ENCODE data around the gene SLX9. TPM values are rescaled to one million over a fixed set of nuclear protein-coding genes. Genes with fewer than 3 reads are reported as not detected.
"Not testable (repeated sequence)": the region's sequence is repeated elsewhere in the genome, so short reads cannot be mapped to it uniquely, and the experiment has no call there.

Gene SLX9
- total RNA-seq, 1 donor: 5.2 TPM

DNA sequence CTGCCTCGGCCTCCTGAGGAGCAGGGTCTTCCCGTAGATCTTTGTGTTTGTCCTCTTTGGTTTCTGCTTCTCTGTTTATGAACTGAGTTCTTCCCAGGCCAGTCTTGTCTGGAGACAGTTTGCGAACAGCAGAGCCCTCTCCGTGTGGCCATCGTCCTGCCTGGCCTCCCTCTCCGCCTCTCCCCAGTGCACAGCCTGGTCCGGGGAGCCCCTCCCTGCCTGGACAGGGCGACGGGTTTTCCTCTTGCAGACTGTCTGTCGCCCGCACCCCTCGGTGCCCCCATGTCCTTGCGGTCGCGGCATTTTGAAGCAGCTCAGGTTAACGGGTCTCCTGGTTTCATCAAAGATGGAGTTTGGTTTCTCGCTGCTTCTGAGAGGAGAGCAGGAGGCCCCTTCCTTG, 34.8 kb downstream of the SLX9 start:
- no peaks in the 10 kb centered on the region for H3K9me3 ChIP-seq (ENCODE audit: low read depth, low read length)
- H3K27me3 ChIP-seq (ENCODE audit: insufficient read depth, low read length): no peaks in the 10 kb centered on the region
- no peak overlapping the region for H3K4me3 ChIP-seq (ENCODE audit: low read length)
- peaks cover 11% of the 10 kb centered on the region for H3K4me1 ChIP-seq (ENCODE audit: insufficient read depth, low read length)

DNA sequence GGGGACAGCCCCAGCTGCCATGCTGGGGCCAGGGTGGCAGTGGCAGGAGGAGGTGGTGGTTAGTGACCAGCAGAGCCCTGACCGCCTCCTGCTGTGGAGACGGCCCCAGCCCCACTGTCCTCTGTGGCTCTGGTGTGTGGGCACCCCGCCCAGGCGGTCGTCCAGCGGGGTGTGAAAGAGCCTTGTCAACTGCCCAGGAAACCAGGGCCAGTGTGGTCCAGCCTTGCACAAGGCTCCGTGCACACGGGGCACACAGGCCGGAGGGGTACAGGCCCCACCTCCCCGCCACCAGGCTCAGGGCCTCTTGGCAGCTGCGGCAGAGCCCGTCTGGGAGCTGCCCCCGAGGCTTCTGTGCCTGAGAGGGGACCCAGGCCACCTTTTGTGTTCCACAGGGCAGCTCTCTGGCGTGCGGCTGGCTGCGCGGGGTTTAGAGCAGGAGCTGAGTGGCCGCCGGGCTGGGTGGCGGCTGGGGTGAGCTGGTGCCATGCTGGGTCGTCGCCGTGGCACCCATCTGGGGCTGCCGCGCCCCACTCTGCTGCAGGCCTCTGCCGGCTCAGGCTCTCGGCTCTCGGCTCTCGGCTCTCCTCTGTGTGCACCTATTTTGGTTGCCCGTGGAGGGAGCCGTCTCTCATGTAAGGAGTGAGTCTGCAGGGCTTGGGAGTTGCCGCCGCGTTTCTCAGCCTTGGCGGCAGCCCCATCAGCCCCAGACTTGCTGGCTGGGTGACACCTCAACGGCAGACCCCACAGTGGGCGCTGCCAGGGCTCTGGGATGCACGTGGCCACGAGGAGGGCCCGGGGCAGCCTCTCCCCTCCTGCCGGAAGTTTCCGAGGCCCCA, 36.1 kb downstream of the SLX9 start:
- Histone ChIP-seq H3K9me3 (ENCODE audit: low read depth, low read length) (no peaks in the 10 kb centered on the region), H3K27me3 (ENCODE audit: insufficient read depth, low read length) (no peaks in the 10 kb centered on the region), H3K4me3 (ENCODE audit: low read length) (no peak overlapping the region), H3K4me1 (ENCODE audit: insufficient read depth, low read length) (no peaks in the 10 kb centered on the region)

DNA sequence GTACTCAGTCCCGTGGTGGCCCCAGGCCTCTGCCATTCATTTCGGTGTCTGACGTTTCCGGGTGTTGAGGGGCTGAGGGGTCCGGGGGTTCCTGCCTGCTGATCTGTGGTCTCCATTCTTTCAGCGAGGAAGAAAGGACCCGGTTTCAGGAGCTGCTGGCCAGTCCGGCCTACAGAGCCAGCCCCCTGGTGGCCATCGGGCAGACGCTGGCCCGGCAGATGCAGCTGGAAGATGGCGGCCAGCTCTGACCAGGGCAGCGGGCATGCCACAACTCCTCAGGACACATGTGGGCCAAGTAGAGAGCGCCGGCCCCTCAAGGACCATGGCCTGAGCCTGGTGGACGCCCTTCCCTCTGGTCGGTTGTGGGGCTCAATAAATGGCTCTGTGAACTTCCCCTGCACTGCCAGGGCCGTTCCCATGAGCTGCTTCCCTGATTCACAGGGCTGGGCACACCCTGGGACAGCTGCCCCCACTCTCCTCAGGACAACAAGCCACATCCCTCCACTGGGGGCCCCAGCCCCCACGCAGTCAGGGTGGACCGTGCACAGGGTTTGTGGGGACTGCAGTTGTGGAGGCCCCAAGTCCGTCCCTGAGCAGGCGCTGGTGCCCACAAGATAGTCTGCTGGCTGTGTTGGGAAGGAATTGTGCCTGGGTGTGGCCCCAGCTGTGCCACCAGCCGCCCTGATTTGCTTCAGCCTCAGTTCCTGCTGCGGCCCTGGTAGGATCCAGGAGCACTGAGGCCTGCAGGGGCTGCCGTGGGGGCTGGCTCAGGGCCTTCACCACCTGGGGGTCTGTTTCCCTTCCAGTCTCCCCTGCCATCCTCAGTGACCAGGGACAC, 36.9 kb downstream of the SLX9 start:
- not testable (repeated sequence) for H3K27me3 ChIP-seq (ENCODE audit: insufficient read depth, low read length); H3K9me3 ChIP-seq (ENCODE audit: low read depth, low read length); H3K4me3 ChIP-seq (ENCODE audit: low read length); H3K4me1 ChIP-seq (ENCODE audit: insufficient read depth, low read length)

DNA sequence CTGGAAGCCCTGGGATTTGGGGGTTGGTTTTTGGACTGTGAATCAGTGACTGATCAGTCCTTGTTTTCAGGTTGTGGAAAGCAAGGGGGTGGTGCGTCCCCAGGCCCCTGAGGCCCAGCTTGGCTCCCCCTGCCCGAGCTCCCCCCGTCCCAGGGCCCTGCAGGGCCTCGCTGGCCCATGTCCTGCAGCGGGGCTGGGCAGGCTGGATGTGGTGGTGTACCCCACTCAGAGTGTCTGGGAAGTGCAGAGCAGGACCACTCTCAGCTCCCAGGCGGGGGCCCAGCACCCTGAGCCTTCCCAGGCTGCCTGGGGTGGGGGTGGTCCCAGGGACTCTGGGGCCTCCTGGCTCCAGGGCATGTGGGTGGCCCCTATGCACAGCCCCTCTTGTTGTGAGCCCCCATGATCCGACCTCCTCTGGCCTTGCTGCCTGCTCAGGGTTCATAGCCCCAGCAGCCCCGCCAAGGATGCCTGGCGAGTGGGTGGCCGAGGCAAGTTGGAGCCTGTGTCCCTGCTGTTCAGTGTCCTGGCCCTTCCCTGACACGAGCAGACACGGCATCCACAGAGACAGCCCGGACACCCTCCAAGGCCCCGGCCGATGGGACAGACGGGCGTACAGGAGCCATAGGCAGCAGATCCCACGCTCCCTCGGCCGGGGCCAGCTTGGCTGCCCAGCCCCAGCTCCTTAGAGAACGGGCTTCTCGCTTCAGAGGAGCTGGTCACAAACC, 37.9 kb downstream of the SLX9 start:
- no peak overlapping the region for H3K4me3 ChIP-seq (ENCODE audit: low read length)
- no peaks in the 10 kb centered on the region for H3K4me1 ChIP-seq (ENCODE audit: insufficient read depth, low read length)
- H3K27me3 ChIP-seq (ENCODE audit: insufficient read depth, low read length): no peaks in the 10 kb centered on the region
- H3K9me3 ChIP-seq (ENCODE audit: low read depth, low read length): no peaks in the 10 kb centered on the region

DNA sequence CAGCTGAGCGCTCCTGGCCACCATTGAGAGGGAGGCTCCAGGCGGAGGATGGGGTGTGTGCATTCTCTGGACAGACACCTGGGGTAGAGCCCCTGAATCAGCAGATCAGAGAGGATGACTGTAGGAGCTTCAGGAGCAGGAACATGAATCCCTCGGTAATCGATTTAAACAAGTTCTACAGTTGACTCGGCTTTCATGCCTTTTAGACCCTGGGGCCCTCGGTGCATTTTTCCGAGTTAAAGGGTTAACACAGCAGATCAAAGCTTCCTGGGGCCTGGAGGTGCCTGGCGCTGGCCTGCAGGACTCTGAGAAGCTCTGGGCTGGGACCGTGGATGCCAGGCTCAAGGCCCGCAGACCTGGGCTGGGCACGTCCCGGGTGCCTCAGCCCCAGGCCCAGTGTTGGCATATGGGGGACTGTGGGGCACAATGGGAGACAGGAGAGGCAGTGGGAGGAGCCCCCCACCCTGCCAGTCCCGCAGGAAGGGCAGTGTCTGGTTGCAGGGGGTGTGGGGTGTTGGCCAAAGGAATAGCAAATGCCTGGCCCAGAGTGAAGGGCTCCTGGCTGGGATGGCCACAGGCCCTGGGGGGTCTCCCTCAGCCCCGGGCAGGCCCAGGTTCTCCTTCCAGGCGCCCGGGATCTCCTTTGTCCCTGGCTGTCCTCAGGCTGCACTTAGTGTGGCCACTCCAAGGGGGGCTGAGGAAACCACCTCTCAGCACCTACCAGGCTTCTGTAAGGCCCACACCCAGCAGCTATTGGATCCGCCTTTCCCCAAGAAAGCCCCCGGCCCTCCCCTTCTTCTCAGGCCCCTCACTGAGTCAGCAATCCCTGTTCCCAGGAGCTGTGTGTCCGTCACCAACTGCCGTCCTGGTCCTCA, 40.1 kb downstream of the SLX9 start:
- no peaks in the 10 kb centered on the region for H3K9me3 ChIP-seq (ENCODE audit: low read depth, low read length)
- H3K27me3 ChIP-seq (ENCODE audit: insufficient read depth, low read length): no peaks in the 10 kb centered on the region
- no peaks in the 10 kb centered on the region for H3K4me1 ChIP-seq (ENCODE audit: insufficient read depth, low read length)
- H3K4me3 ChIP-seq (ENCODE audit: low read length): no peak overlapping the region

DNA sequence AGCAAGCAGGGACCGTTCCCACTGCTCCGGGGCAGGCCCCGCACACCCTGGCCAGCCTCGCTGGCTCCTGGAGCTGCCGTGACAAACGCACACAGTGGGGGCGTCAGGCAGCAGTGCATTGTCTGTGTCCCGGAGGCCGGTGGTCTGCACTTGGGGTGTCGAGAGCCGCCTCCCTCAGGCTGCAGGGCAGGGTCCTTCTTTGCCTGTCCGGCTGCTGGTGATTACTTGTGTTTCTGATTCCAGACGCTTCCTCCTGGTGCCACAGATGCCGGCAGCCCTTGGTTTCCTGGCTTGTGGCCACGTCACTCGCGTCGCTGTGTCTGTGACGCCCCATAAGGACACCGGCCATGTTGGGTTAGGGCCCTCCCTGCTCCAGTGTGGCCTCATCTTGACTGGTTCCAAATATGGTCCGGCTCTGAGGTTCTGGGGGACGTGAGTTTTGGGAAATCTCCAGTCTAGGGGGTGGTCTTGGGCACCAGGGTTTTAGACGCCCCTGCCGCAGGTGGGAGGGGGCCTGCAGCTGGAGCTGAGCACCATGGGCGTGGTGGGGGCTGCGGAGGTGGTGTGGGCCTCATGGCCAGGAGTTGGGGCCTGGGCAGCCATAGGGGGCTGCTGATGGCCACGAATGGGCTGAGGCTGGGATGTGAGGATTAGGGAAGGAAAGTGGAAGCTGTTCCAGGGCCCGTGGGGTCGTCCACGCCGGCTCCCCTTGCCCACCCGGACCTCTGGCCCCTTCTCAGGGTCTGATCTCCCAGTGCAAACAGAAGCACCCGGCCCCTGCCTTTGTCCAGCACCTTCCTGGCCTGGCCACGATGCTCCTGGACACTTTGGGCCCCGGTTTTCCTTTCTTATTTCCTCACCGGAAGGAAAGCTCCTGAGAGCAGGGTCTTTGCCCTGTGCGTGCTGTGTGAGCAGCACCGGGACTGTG, 41.0 kb downstream of the SLX9 start:
- no peak overlapping the region for H3K4me3 ChIP-seq (ENCODE audit: low read length)
- H3K4me1 ChIP-seq (ENCODE audit: insufficient read depth, low read length): no peaks in the 10 kb centered on the region
- no peaks in the 10 kb centered on the region for H3K27me3 ChIP-seq (ENCODE audit: insufficient read depth, low read length)
- H3K9me3 ChIP-seq (ENCODE audit: low read depth, low read length): no peaks in the 10 kb centered on the region

DNA sequence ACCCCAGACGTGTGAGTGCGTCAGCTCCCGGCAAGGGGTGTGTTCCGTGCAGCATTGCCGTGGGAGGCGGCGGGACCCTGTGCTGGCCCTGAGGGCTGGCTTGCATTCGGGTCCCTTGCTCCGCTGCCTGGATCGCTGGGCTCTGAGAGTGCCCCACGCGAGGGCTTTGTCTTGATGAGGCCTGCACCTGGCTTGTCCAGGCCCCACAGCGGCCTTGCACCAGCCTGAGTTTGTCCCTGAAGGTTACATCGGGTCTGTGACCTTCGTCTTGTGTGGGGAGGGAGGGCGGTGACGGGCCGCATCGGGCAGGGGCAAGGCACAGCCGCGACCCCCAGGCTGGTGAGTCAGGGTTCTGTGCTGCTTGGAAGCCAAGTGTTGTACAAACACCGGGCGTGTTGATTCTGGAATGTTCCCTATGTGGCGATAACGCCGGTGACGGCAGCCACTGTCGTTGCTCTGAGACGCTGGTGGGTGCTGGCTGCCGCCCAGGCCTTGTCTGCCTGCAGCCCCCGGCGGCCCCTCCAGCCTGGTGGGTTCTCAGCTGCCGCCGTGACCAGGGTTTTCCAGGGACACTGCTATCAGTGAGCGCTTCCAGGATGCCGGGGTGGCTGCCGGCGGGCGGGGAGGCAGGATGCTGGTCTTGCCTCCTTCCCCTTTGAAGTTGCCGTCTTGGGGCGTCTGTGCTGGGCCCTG, 42.9 kb downstream of the SLX9 start:
- Histone ChIP-seq H3K27me3 (ENCODE audit: insufficient read depth, low read length) (no peaks in the 10 kb centered on the region), H3K4me1 (ENCODE audit: insufficient read depth, low read length) (no peaks in the 10 kb centered on the region), H3K9me3 (ENCODE audit: low read depth, low read length) (no peaks in the 10 kb centered on the region), H3K4me3 (ENCODE audit: low read length) (no peak overlapping the region)

DNA sequence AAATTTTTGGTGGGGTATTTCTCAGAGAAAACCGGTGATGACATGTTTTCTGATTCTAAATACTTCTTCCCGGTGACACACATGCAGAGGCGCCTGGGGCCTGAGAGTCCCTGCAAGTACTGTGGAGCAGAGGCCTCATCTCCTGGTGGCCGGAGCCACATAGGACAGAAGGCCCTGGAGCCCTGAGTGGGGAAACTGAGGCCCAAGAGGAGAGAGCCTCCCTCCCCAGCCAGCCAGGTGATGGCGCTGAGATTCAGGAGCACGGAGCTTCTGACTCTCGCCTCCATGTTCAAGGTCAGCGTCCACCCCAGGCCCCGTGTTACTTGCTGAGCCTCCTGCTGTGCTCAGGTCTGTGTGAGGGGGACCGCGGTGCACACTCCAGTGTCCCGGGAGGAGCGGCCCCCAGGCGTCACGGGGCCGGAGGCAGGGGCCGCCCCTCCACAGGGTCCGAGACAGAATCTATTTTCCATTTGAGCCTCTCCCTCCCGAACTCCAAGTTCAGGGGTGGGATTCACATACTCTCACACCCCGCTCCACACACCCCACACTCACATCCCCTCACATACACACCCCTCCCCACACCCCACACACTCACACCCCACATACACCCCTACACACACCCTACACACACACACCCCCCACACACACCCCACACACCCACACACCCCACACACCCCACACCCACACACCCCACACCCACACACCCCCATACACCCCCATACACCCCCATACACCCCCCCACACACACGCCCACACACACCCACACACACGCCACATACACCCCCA, 43.8 kb downstream of the SLX9 start:
- H3K4me1 ChIP-seq (ENCODE audit: insufficient read depth, low read length): no peaks in the 10 kb centered on the region
- H3K4me3 ChIP-seq (ENCODE audit: low read length): no peak overlapping the region
- no peaks in the 10 kb centered on the region for H3K9me3 ChIP-seq (ENCODE audit: low read depth, low read length)
- no peaks in the 10 kb centered on the region for H3K27me3 ChIP-seq (ENCODE audit: insufficient read depth, low read length)

DNA sequence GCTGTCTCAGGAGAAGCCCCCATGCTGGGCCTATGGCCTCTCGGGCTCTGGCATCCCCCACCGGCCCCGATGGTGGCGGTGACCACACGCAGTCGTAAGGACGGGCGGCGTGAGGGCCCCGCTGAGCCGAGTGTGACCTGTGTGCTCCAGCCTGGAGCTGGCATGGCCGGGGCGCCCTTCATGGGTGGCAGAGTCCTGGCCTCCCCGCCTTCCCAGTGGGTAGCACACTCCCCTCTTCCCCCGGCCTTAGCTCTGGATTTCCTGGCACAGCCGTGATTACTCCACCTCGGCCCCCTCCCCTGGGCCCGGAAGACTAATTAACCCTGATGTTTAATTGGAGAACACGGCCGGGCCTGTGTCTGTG, 44.6 kb downstream of the SLX9 start:
- Histone ChIP-seq H3K4me3 (ENCODE audit: low read length) (no peak overlapping the region), H3K27me3 (ENCODE audit: insufficient read depth, low read length) (no peaks in the 10 kb centered on the region), H3K4me1 (ENCODE audit: insufficient read depth, low read length) (no peaks in the 10 kb centered on the region), H3K9me3 (ENCODE audit: low read depth, low read length) (no peaks in the 10 kb centered on the region)

DNA sequence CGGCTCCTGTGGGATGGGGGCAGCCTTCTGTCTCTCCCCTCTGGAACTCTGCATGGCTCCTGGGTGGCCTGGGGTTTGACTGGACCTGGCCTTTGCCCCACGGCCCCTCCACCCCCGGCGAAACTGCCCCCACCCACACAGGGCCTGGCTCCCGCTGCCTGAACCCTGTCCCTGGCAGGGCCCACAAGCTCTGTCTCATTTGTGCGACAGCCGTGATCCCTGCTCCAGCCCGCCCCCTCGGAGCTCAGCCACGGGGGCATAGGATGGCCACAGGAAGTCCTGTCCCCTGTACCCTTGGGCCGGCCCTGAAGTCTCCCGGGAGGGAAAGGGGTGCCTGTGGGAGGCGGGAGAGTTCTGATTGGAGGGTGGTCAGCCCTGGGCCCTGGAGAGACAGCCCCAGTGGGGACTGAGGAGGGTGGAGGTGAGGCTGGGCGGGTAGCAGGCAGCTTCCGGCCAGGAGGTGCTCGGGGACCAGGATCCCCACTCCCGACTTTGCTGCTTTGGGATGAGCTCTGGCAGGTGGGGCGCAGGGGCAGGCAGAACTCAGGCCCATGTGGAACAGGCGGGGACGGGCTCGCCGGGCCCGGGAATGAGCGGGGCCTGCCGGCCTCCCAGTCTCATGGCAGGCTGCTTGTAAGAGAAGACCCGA, 45.1 kb downstream of the SLX9 start:
- Histone ChIP-seq H3K9me3 (ENCODE audit: low read depth, low read length) (no peaks in the 10 kb centered on the region), H3K4me1 (ENCODE audit: insufficient read depth, low read length) (no peaks in the 10 kb centered on the region)

DNA sequence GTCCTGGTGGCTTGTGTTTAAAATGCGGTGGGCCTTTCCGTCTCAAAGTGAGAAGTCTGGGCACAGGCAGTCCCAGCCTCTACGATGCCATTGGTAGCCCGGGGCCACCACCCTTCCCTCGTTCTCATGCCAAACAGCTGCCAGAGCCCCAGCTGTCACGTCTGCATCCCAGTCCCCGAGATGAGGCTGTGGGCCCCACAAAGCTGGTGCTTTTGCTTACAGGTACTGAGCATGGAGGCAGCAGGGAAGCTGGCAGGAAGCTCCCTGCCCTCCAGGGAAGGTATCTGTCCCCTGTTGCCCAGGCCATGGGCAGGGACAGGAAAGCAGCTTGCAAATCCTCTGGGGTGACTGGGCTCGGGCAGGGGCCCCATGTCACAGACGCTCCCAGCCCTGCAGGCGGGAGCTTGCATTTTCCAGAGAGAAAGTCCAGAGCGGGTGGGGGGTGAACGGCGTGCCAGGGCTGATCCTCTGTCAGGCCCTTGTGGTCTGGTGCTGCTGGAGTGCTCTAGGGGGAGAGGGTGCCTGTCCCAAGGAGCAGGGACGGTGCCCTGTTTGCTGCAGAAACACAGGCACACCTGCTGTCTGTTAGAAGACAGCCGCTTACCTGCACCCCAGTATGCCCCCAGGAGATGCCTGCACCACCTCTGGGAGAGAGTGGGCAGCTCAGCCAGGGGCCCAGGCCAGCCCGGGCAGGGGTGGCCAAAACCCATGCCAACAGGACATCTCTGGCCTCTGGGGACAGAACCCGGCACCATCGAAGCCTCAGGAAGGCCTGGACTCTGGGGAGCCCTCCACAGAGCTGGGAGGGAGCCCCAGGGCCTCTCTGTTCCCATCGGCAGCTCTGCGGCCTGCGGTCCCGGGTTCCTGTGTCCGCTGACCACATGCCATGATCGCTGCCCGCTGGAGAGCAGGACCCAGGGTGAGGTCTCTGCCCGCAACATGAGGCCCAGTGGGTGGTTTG, 45.9 kb downstream of the SLX9 start:
- Histone ChIP-seq H3K9me3 (ENCODE audit: low read depth, low read length) (no peaks in the 10 kb centered on the region), H3K4me1 (ENCODE audit: insufficient read depth, low read length) (no peaks in the 10 kb centered on the region), H3K27me3 (ENCODE audit: insufficient read depth, low read length) (no peaks in the 10 kb centered on the region), H3K4me3 (ENCODE audit: low read length) (no peak overlapping the region)

More for the DNA sequence above, 45.1 kb downstream of the SLX9 start:
- no peak overlapping the region for H3K4me3 ChIP-seq (ENCODE audit: low read length)
- no peaks in the 10 kb centered on the region for H3K27me3 ChIP-seq (ENCODE audit: insufficient read depth, low read length)

Data from mononuclear cell (primary cell).